Measurements from ENCODE around the gene PGC.

- TF ChIP-seq, protein P1, sequence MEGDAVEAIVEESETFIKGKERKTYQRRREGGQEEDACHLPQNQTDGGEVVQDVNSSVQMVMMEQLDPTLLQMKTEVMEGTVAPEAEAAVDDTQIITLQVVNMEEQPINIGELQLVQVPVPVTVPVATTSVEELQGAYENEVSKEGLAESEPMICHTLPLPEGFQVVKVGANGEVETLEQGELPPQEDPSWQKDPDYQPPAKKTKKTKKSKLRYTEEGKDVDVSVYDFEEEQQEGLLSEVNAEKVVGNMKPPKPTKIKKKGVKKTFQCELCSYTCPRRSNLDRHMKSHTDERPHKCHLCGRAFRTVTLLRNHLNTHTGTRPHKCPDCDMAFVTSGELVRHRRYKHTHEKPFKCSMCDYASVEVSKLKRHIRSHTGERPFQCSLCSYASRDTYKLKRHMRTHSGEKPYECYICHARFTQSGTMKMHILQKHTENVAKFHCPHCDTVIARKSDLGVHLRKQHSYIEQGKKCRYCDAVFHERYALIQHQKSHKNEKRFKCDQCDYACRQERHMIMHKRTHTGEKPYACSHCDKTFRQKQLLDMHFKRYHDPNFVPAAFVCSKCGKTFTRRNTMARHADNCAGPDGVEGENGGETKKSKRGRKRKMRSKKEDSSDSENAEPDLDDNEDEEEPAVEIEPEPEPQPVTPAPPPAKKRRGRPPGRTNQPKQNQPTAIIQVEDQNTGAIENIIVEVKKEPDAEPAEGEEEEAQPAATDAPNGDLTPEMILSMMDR (IDR thresholded peaks at IDR 0.05; ENCODE audit: control extremely low read depth in 1 of 3, insufficient read depth in 1 of 3, low read depth in 1 of 3, low read length in 3 of 3) = no peak
- TF ChIP-seq ZNF274 (IDR thresholded peaks at IDR 0.05; ENCODE audit: borderline replicate concordance, extremely low read depth, low read length) (no peak), RFX5 (IDR thresholded peaks at IDR 0.05; ENCODE audit: borderline replicate concordance, low read depth, low read length) (no peak), POLR2AphosphoS5 (IDR thresholded peaks at IDR 0.05; ENCODE audit: low read depth, low read length) (no peak), RNF2 (IDR thresholded peaks at IDR 0.05; ENCODE audit: borderline replicate concordance, low read depth, low read length, missing control alignments, poor library complexity, severe bottlenecking) (no peak), SUZ12 (IDR thresholded peaks at IDR 0.05; ENCODE audit: low read length) (no peak), POLR2A (IDR thresholded peaks at IDR 0.05; ENCODE audit: control extremely low read depth in 1 of 2, low read depth in 2 of 2, low read length in 2 of 2) (no peak), YY1 (IDR thresholded peaks at IDR 0.05; ENCODE audit: low read depth, low read length) (no peak)
- TF ChIP-seq, protein P2, sequence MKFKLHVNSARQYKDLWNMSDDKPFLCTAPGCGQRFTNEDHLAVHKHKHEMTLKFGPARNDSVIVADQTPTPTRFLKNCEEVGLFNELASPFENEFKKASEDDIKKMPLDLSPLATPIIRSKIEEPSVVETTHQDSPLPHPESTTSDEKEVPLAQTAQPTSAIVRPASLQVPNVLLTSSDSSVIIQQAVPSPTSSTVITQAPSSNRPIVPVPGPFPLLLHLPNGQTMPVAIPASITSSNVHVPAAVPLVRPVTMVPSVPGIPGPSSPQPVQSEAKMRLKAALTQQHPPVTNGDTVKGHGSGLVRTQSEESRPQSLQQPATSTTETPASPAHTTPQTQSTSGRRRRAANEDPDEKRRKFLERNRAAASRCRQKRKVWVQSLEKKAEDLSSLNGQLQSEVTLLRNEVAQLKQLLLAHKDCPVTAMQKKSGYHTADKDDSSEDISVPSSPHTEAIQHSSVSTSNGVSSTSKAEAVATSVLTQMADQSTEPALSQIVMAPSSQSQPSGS (IDR thresholded peaks at IDR 0.05; ENCODE audit: low read length) = no peak
Observed at GRCh38 chr6:41689171-41690008, 57.8 kb downstream of the PGC start.

Data from H1 (cell line).